Liver (tissue), 9 donors: ENCODE measurements around the gene HIVEP3. TPM values are rescaled to one million over a fixed set of nuclear protein-coding genes. Genes with fewer than 3 reads are reported as not detected.

Experiments used
- DNase-seq: peaks from one replicate; pipeline ENCODE4 v3.0.0-alpha.2; 2017; ENCODE audit warnings: low spot score
- H3K27ac ChIP-seq, 2 donors: one replicate each; pipeline ENCODE4 v1.7.0; 2013; ENCODE audit warnings: inconsistent platforms in 2 of 2, low read length in 2 of 2, control low read depth in 1 of 2, low read depth in 1 of 2, mild to moderate bottlenecking in 1 of 2
- H3K27me3 ChIP-seq, 4 donors: one replicate each; pipeline versions ENCODE4 v1.6.1 to v1.7.0; 2013; ENCODE audit warnings: low read length in 3 of 4, inconsistent platforms in 1 of 4, mild to moderate bottlenecking in 1 of 4, moderate library complexity in 1 of 4; ENCODE audit not compliant: control insufficient read depth in 4 of 4, insufficient read depth in 4 of 4
- H3K36me3 ChIP-seq, 4 donors: one replicate each; pipeline versions ENCODE4 v1.6.1 to v1.7.0; 2013; ENCODE audit warnings: low read length in 3 of 4, mild to moderate bottlenecking in 3 of 4, low read depth in 1 of 4, moderate library complexity in 1 of 4; ENCODE audit not compliant: control insufficient read depth in 4 of 4, insufficient read depth in 3 of 4
- H3K4me1 ChIP-seq, 4 donors: one replicate each; pipeline versions ENCODE4 v1.6.1 to v1.7.0; 2013; ENCODE audit warnings: low read length in 3 of 4, mild to moderate bottlenecking in 3 of 4, moderate library complexity in 1 of 4; ENCODE audit not compliant: control insufficient read depth in 4 of 4, insufficient read depth in 4 of 4
- H3K4me3 ChIP-seq, 3 donors: one replicate each; pipeline versions ENCODE4 v1.6.1 to v1.7.0; 2013; ENCODE audit warnings: low read length in 3 of 3, control low read depth in 1 of 3, low read depth in 1 of 3, mild to moderate bottlenecking in 1 of 3
- H3K9ac ChIP-seq, 2 donors: one replicate each; pipeline ENCODE4 v1.7.0; 2013; ENCODE audit warnings: low read length in 2 of 2, mild to moderate bottlenecking in 2 of 2, moderate library complexity in 2 of 2, control low read depth in 1 of 2, low read depth in 1 of 2
- H3K9me3 ChIP-seq, 4 donors: one replicate each; pipeline versions ENCODE4 v1.6.1 to v1.7.0; 2013; ENCODE audit warnings: low read length in 3 of 4; ENCODE audit not compliant: control insufficient read depth in 4 of 4
- ATF3 ChIP-seq: IDR thresholded peaks from 2 replicates; pipeline ENCODE4 v1.6.1; 2016; ENCODE audit warnings: antibody characterized with exemption
- CTCF ChIP-seq: fragments of 150-350 bp; IDR thresholded peaks from 2 replicates; pipeline ENCODE4 v1.5.1; 2017; ENCODE audit warnings: improper control_type of control experiment, low read depth, low read length; ENCODE audit not compliant: missing input control
- EGR1 ChIP-seq, 2 donors: IDR thresholded peaks; 2 replicates each; pipeline ENCODE4 v1.6.1; 2016 to 2018; ENCODE audit warnings: antibody characterized with exemption in 2 of 2, low read depth in 2 of 2
- FOXA1 ChIP-seq: IDR thresholded peaks from 2 replicates; pipeline ENCODE4 v1.6.1; 2016; ENCODE audit warnings: antibody characterized with exemption
- FOXA2 ChIP-seq: IDR thresholded peaks from 2 replicates; pipeline ENCODE4 v1.6.1; 2016; ENCODE audit warnings: antibody characterized with exemption
- GABPA ChIP-seq, 2 donors: IDR thresholded peaks in 1 of 2; conservative IDR thresholded peaks in 1 of 2; 2 replicates each; pipeline ENCODE4 v1.6.1; 2016; ENCODE audit warnings: antibody characterized with exemption in 2 of 2, mild to moderate bottlenecking in 1 of 2, moderate library complexity in 1 of 2
- HNF4A ChIP-seq, 2 donors: conservative IDR thresholded peaks; 2 replicates each; pipeline ENCODE4 v1.6.1; 2016; ENCODE audit warnings: antibody characterized with exemption in 2 of 2, mild to moderate bottlenecking in 2 of 2
- HNF4G ChIP-seq: IDR thresholded peaks from 2 replicates; pipeline ENCODE4 v1.6.1; 2016; ENCODE audit warnings: antibody characterized with exemption
- JUND ChIP-seq, 2 donors: IDR thresholded peaks; 2 replicates each; pipeline ENCODE4 v1.6.1; 2016; ENCODE audit warnings: antibody characterized with exemption in 2 of 2
- MAX ChIP-seq: IDR thresholded peaks from 2 replicates; pipeline ENCODE4 v1.6.1; 2016; ENCODE audit warnings: antibody characterized with exemption
- NR2F2 ChIP-seq: IDR thresholded peaks from 2 replicates; pipeline ENCODE4 v1.6.1; 2016; ENCODE audit warnings: antibody characterized with exemption
- RAD21 ChIP-seq, 2 donors: IDR thresholded peaks; 2 replicates each; pipeline ENCODE4 v1.6.1; 2016; ENCODE audit warnings: antibody characterized with exemption in 2 of 2, mild to moderate bottlenecking in 2 of 2
- SP1 ChIP-seq: IDR thresholded peaks from 2 replicates; pipeline ENCODE4 v1.6.1; 2018; ENCODE audit warnings: antibody characterized with exemption, mild to moderate bottlenecking
- TAF1 ChIP-seq: conservative IDR thresholded peaks from 2 replicates; pipeline ENCODE4 v1.6.1; 2016; ENCODE audit warnings: antibody characterized with exemption, mild to moderate bottlenecking
- ZBTB33 ChIP-seq: IDR thresholded peaks from 2 replicates; pipeline ENCODE4 v1.6.1; 2016; ENCODE audit warnings: antibody characterized with exemption
- WGBS: extraction: QIAGEN DNeasy Blood & Tissue Kit; methylation state at CpG from one replicate; pipeline ENCODE4 v1.1.7; 2013; 5-methylcytosine and 5-hydroxymethylcytosine counted together
- polyA plus RNA-seq, 2 donors: library from polyadenylated mRNA; stranded (reverse) in 1 of 2; unstranded in 1 of 2; fragments of 200-250 nt in 1 of 2; fragments of >200 nt in 1 of 2; fragmentation: Nextera tagmentation in 1 of 2; extraction: Ambion mirVana in 1 of 2; gene quantifications; one replicate each; pipeline versions ENCODE4 v1.2.1 to v1.2.3, GENCODE V29; 2013 to 2015
- total RNA-seq, 2 donors: library from RNA; depleted of rRNA; stranded (reverse); fragments of >200 nt; gene quantifications; one replicate each; pipeline ENCODE4 v1.2.3, GENCODE V29; 2014
- donor health status: healthy.
- donor health status: healthy.
- donor health status: healthy.
- donor health status: healthy.
- donor health status: healthy.

Gene HIVEP3
- total and polyA plus RNA-seq, 4 donors, result 0.93 to 1.6 (median 1.4) TPM

GRCh38 chr1:41907446-41907845 lies 11.3 kb downstream of the HIVEP3 start (continued):
- TF ChIP-seq CTCF (no peak), NR2F2 (no peak)

GRCh38 chr1:41906943-41907342 lies 11.8 kb downstream of the HIVEP3 start:
- 71% methylated on average over 2 of the region's 2 CpGs for WGBS
- H3K9ac ChIP-seq, result no peak overlapping the region
- H3K36me3 ChIP-seq, result no peaks in the 10 kb centered on the region
- peaks cover 0 to 2% (median 0%) of the 10 kb centered on the region in 4 donors for H3K9me3 ChIP-seq
- no peaks in the 10 kb centered on the region for H3K4me1 ChIP-seq
- no peak overlapping the region for H3K4me3 ChIP-seq
- DNase-seq, result no peak
- TF ChIP-seq RAD21 (IDR thresholded peaks at IDR 0.05) (no peak), FOXA2 (no peak), ZBTB33 (no peak), MAX (no peak), TAF1 (no peak), JUND (IDR thresholded peaks at IDR 0.05) (no peak), GABPA (IDR thresholded peaks at IDR 0.05 in 1 of 2, conservative IDR thresholded peaks at IDR 0.05 in 1 of 2) (no peak), CTCF (no peak), SP1 (no peak), FOXA1 (no peak), HNF4A (conservative IDR thresholded peaks at IDR 0.05) (no peak), HNF4G (no peak), EGR1 (IDR thresholded peaks at IDR 0.05; ENCODE audit: low read depth in 2 of 2) (no peak)
- H3K27me3 ChIP-seq, result no peaks in the 10 kb centered on the region
- H3K27ac ChIP-seq, result no peak overlapping the region

- Histone ChIP-seq H3K9ac (no peak overlapping the region), H3K27ac (no peak overlapping the region), H3K4me1 (no peaks in the 10 kb centered on the region), H3K4me3 (no peak overlapping the region), H3K36me3 (no peaks in the 10 kb centered on the region), H3K27me3 (no peaks in the 10 kb centered on the region), H3K9me3 (no peaks in the 10 kb centered on the region)
- TF ChIP-seq FOXA1 (no peak), ATF3 (no peak), CTCF (no peak), SP1 (no peak), TAF1 (no peak)
- 96% methylated on average over 1 of the region's 1 CpG for WGBS
- no peak for DNase-seq
Observed at GRCh38 chr1:41905093-41905675, 13.5 kb downstream of the HIVEP3 start.
